Medulla oblongata (tissue), 1 donor: ENCODE results near the gene SLCO2B1.
A peak's percentile ranks its signal among the peaks of the same experiment; 100 is the strongest.
"Not testable (repeated sequence)": the region's sequence is repeated elsewhere in the genome, so short reads cannot be mapped to it uniquely, and the experiment has no call there.

Experiments used
- DNase-seq: peaks from one replicate; pipeline ENCODE4 v3.0.0-alpha.2; 2015; ENCODE audit errors: extremely low spot score

Gene SLCO2B1

GRCh38 chr11:75150879-75151278 lies at the start of gene SLCO2B1:
SLCO2B1 (plus strand) TSS chr11:75151107; CDS start chr11:75151382, 275 bp downstream.
- peak; percentile 31 for DNase-seq

DNA sequence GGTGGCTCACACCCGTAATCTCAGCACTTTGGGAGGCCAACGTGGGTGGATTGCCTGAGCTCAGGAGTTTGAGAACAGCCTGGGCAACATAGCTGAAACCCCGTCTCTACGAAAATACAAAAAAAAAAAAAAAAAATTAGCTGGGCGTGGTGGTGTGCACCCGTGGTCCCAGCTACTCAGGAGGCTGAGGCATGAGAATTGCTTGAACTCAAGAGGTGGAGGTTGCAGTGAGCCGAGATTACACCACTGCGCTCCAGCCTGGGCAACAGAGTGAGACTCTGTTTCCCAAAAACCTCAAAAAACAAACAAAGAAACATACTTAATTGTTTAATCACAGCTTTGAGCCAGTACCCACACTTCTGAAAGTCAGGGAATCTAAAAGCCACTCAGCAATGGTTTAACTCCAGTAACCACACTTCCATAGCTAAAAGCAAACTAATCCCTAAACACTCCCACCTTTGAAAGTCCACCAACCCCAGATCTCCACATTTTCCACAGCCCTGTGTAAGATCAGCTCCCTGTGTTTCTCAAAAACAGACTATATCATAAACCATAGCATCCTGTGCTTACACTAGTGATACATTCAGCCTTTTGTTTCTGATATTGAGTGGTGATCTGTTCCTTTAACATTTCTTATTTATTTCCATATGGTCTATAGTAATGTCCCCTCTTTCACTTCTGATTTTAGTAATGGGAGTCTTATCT lies 49.3 kb upstream of the SLCO2B1 start:
- DNase-seq, result no peak

GRCh38 chr11:75103380-75104026 lies 47.4 kb upstream of the SLCO2B1 start:
- no peak for DNase-seq

DNA sequence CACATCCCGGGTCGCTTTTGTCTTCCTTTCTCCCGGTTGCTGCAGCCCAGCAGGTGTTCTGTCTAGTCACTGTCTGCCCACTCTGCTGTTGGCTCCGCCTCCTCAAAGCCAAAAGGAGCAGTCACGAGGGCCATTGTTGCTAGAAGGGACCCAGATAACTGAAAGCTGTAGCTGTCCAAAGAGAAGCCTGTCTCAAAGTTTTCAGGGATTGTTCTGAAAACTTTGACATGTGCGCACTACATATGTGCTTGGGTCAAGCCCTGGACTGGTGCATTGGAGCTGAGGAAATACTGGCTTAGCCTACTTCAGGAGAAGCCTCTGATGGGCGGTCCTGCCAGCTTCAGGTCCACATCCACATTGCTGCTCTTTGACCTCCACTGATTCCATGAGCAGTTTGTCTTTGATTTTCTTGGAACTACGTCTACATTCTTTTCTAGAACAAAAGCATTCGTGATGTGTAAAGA lies 45.4 kb upstream of the SLCO2B1 start:
- DNase-seq, result no peak

DNA sequence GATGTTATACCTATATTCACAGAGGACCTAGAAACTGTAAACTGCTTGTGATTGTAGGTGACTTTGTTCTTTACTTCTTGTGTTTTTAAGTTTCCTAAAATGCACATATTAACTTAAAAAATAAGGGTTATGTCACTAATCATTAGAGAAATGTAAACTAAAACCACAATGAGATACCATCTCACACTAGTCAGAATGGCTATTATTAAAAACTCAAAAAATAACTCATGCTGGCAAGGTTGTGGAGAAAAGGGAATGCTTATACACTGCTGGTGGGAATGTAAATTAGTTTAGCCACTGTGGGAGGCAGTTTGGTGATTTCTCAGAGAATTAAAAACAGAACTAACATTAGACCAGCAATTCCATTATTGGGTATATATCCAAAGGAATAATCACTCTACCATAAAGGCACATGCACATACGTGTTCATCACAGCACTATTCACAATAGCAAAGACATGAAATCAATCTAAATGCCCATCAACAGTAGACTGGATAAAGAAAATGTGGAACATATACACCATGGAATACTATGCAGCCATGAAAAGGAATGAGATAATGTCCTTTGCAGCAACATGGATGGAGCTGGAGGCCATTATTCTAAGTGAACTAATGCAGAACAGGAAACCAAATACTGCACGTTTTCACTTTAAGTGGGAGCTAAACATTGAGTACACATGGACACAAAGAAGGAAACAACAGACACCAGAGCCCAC lies 44.8 kb upstream of the SLCO2B1 start:
- DNase-seq, result not testable (repeated sequence)

- DNase-seq, result no peak
These were observed 43.7 kb upstream of the SLCO2B1 start for GRCh38 chr11:75107187-75107586.

DNA sequence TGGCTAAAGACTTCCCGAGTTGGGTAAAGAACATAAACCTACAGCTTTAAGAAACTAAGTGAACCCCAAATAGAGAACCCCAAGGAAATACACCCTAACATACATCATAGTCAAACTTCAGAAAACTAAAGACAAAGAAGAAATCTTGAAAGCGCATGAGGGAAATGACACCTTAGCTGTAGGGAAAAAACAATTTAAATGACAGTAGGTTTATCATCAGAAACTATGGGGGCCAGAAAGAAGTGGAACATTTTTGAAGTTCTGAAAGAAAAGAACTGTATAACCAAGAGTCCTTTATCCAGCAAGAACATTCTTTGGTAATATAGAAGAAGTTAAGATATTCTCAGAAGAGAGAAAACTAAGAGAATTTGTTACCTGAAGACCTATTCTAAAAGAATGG lies 38.7 kb upstream of the SLCO2B1 start:
- no peak for DNase-seq

DNA sequence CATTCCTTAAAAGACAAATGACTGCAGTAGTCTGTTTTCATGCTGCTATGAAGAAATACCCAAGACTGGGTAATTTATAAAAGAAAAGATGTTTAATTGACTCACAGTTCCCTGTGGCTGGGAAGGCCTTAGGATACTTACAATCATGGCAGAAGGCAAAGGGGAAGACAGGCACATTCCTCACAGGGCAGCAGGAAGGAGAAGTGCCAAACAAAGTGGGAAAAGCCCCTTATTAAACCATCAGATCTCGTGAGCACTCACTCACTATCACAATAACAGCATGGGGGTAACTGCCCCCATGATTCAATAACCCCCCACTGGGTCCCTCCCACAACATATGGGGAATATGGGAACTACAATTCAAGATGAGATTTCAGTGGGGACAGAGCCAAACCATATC lies 37.9 kb upstream of the SLCO2B1 start:
- DNase-seq, result no peak

GRCh38 chr11:75114465-75114864 lies 36.4 kb upstream of the SLCO2B1 start:
- no peak for DNase-seq

DNA sequence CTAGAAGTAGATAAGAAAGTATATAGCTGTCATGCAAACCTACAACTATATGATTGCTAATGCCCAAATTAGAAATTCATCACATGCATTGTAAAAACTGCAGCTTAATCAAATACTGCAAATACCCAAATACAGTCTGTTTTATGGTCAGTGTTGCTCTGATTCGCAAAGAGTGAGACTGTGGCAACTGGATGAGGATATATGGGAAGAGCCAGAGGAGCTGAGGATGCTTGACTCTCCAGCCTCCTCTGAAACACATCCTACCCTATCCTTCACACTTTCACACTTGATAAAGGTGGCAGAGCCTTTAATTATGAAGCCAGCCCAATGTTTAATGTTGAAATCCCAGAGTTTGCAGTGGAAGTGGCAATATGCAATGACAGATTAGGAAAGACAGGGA lies 32.3 kb upstream of the SLCO2B1 start:
- no peak for DNase-seq

- no peak for DNase-seq
These were observed 24.3 kb upstream of the SLCO2B1 start for GRCh38 chr11:75126564-75126963.

DNA sequence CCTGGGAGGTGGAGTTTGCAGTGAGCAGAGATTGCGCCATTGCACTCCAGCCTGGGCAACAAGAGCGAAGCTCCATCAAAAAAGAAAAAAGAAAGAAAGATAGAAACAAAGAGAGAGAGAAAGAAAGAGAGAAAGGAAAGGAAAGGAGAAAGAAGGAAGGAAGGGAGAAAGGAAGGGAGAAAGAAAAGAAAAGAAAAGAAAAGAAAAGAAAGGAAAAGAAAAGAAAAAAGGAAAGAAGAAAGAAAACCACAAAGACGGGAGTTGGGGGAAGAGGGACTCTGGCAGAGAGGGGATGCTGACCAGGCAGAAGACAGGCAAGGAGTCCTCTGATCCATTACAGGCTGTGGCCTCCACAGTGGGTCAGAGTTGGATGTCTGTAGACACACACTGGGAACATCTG lies 18.8 kb upstream of the SLCO2B1 start:
- no peak for DNase-seq

- DNase-seq, result no peak
These were observed 16.9 kb upstream of the SLCO2B1 start for GRCh38 chr11:75133976-75134375.

- no peak for DNase-seq
These were observed 15.8 kb upstream of the SLCO2B1 start for GRCh38 chr11:75135021-75135650.

DNA sequence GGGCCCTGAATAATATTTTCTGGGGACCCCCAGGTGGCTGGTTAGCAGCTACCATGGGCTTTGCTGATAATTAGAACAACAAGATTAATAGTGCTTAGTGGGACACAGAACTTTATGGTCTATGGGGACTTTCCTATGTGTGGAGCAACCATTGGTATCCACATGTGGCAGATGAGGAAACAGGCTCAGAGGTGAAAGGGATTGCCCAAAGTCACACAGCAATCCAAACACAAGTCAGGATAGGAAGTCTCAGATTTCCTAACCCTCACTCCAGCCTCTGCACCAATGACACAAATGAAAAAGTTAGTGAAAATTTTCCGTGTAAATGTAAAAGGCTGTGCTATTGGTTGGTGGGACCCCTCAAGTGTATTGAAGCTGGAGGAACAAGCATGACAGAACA lies 15.3 kb upstream of the SLCO2B1 start:
- DNase-seq, result no peak

GRCh38 chr11:75140269-75141138 lies 10.4 kb upstream of the SLCO2B1 start:
- peak; percentile 56 for DNase-seq

- peak; percentile 1 for DNase-seq
These were observed 9.7 kb upstream of the SLCO2B1 start for GRCh38 chr11:75141166-75141565.

- peak; percentile 76 for DNase-seq
These were observed 8.0 kb upstream of the SLCO2B1 start for GRCh38 chr11:75142714-75143419.

DNA sequence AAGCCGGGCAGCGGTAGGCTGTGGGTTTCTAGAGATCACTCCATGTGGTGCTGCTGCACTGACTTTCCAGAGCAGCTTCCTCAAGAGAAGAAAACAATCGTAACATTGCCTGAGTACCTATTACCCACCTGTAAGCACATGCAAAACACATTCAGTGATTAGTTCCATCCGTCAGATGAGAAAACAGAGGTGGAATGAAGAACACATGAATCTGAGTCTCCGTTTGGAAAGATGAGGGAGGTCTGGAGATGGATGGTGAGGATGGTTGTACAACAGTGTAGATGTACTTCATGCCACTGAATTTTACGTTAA lies 7.5 kb upstream of the SLCO2B1 start:
- no peak for DNase-seq

DNA sequence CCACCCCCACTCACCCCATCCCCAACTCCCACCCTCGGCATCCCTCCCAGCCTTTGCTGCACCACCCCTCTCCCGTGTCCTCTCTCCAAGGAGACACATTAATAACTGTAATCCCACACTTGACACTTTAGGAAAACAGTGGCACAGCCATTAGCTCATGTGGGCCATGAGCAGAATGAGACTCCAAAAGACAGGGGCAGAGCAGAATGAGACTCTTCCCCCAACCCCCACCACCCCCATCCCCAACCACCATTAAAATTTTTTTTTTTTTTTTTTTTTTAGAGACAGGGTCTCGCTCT lies 6.2 kb upstream of the SLCO2B1 start:
- no peak for DNase-seq
